ENCODE data around the gene ATP1B2.
"Not testable (repeated sequence)": the region's sequence is repeated elsewhere in the genome, so short reads cannot be mapped to it uniquely, and the experiment has no call there.

The ATP1B2 gene, protein sequence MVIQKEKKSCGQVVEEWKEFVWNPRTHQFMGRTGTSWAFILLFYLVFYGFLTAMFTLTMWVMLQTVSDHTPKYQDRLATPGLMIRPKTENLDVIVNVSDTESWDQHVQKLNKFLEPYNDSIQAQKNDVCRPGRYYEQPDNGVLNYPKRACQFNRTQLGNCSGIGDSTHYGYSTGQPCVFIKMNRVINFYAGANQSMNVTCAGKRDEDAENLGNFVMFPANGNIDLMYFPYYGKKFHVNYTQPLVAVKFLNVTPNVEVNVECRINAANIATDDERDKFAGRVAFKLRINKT

DNA sequence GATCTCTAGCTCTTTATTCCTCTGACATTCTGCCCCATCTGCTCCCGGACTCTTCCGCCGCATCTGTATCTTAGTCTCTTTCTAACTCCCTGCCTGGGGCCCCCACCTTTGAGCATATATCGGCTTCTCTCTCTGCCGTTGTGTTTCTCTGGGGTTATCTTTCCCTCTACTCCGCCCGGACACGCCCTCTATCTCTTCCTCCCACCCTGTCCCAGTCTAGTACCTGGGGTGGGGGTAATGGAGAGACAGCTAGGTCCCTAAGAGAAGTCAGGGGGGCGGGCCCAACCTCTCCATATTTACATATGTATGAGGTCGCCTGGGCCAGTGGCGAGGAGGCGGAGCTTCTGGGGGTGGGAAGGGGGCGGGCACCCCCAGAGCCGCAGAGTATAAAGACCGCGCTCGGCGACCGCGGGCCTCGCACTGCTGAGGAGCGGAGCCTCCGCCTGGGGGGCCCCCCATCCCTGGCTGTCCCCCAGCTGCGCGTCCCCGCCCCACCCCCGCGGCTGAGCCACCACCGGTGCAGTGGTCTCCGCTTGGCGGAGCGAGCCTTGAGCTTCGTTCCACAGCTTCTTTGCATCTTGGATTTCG, at the start of gene ATP1B2:
Gene ATP1B2 (plus strand): TSS at position 418 of the 588 bp plus-strand sequence. CDS start 593 bp downstream, outside the sequence.
- peak; percentile 78 for DNase-seq

DNA sequence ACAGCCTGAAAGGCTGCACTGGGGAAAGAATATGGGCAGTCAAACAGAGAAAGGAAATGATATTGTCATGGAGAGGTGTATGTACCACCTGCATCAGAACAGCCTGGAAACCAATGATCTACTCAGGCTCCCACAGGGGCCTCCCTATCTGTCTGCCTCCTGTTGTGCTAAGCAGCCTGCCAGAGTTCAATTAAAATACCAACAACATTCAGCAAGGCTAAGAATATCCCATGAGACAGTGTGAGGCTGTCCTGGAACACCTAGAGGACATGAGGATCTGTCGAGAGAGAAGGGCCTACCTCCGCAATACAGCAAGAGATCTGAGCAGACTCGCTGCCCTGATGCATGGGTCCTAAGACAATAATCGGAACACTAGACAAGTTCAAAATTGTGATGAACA, 44.4 kb upstream of the ATP1B2 start:
- no peak for DNase-seq

DNA sequence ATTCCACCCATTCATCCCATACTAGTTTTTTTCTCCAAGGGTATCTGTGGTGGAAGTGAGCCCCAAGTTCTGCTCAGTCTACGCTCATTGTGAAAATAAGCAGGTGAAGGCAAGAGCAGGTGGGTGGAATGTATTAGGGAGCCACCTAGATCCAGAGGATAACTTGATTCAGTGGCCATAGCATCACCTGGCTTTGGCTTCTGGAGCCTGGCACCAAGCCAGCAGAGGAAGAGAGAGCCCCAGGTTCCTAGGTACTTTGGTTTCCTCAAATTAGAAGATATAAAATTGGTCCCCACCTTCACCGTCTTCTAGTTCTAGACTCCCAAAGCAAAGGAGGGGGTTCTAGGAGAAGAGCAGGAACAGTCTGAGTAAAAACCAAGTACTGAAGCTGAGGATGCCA, 40.1 kb upstream of the ATP1B2 start:
- DNase-seq = no peak

DNA sequence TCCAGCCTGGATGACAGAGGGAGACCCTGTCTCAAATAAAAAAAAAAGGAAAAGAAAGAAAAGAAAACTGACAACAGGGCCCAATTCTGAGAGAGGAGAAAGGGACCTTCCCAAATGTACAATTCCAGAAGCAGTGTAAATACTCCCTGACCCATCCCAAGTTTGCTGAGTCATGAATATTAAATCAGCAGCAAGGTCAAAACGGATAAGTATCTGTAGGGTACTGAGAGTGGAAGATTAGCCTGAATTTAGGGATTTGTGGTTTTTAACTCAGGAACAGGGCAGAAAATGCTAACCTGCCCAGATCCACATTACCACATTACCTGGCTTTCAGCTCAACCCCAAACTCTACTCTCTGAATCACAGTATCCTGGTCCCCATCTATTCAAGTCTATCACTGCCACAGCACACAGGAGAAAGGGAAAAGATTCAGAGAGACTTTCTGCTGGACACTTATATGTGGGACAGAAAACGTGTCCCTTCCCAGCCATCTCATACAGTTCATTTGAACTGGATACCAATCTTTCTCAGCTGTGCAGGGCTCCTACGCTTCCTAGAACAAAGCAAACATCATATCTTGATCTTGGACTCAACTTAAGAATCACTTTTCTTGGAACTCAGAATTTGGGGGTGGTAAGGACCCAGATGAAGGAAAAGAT, 39.0 kb upstream of the ATP1B2 start:
- no peak for DNase-seq

DNA sequence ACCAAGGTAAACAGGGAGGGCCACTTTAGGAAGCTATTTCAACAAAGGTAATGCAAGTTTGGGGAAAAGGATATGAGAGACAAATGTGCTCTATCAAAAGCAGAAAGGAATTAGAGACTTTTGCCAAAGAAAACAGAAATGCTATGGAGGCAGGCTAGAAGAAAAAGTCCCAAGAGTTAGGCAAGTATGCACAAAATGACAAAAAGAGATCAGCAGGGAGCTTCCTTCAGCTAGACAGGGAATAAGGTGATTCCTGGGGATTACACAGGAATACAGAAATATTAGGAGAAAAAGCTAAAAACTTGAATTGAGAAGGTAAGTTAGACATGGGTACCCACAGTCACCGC, 38.5 kb upstream of the ATP1B2 start:
- no peak for DNase-seq

DNA sequence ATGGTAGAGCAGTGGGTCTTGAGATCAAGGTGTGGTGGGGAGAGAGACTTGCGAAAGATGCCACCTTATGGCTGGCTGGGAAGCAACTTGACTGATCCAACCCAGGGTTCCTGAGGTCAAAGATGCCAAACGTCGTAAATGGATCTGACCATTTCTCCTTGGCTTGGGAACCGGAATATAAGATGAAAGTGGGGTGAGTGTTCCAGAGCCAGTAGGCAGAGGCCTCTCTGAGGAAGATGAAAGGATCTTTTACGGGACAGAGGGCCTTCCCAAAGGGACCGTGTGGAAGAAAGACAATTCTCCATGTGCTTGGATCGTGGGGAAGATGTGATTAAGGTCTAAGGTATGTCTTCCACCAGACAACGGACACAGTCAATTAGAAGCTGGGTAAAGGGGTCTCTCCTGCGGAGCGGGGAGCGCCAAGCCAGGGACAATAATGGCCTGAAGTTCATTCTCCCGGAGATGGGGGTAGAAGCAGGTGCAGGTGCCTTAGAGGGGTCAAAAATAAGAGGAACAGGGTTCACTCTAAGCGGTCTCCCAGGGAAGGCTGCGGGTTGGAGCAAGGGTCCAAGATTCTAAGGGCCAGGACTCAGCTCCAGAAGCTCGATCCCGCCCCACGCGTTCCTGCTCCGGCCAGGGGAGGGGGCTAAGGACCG, 36.8 kb upstream of the ATP1B2 start:
- no peak for DNase-seq

DNA sequence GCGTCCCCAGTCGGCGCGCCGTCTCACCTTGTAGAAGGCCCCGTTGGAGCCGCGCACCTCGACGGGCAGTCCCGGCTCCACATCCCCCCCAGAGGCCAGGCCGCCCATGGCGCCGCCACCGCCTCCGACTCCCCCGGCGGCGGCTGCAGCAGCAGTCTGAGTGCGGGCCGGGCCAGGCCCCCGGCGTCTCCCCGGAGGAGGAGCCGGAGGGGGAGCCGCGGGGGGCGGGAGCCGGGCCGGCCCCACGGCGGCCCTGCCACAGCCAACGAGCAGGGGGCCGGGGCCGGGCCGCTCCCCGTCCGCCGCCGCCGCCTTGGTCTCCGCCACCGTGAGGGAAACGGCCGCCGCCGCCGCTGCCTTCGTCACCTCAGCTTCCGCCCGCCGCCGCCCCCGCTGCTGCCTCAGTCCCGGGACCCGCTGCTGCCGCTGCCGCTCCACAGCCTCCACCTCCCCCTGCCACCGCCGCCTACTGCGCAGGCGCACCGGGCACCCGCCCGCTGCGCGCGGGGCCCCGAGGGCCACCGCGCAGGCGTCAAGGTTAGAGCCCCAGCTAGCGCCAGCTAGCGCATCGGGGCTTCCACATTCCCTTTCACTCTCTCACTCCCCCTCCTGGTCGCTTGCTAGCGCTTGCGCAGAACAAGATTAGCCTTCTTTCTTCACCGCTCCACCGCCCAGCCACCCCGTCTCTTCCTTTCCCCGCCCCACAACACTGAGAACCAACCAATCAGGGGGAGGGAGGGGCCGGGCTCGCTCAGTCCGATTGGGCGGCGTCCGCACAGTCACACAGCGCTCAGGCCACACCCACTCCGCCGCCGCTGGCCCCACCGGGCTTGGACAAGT, 36.1 kb upstream of the ATP1B2 start, which contains the start of gene FXR2:
Gene FXR2 (minus strand): TSS at position 473 of the 840 bp plus-strand sequence. CDS start 365 bp downstream, at position 108.
- DNase-seq = peak; percentile 95

DNA sequence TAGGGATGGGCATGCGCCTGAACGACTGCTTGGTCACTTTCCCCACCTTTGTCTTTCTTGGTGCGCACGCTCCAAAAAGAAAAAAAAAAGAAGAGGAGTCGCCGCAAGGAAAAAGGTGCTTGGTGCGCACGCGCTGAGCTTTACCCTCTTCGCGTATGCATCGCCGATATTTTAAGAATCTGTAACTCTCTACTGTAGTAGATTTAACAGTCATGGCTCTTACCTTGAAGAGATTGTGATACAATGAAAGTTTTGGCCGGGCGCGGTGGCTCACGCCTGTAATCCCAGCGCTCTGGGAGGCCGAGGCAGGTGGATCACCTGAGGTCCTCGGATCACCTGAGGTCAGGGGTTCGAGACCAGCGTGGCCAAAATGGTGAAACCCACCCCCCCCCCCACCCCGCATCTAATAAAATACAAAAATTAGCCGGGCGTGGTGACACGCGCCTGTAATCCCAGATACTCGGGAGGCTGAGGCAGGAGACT, 35.4 kb upstream of the ATP1B2 start:
- no peak for DNase-seq

DNA sequence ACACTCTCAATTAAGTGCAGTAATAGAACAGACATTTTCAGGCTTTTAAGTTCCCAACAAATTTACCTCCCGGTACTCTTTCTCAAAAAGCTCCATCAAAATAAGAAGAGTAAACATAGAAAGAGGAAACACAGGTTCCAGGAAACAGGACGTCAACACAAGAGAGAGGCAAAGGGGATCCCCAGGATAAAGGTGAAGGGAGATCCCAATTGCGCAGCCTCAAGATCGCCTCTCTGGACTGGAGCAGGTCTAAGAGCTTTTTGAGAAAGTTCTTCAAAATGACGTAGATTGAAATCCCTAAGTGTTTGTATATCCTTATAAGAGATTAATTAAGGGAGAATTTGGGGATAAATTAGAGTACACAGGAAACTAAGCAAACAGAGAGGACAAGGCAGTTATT, 32.1 kb upstream of the ATP1B2 start:
- DNase-seq = no peak

DNA sequence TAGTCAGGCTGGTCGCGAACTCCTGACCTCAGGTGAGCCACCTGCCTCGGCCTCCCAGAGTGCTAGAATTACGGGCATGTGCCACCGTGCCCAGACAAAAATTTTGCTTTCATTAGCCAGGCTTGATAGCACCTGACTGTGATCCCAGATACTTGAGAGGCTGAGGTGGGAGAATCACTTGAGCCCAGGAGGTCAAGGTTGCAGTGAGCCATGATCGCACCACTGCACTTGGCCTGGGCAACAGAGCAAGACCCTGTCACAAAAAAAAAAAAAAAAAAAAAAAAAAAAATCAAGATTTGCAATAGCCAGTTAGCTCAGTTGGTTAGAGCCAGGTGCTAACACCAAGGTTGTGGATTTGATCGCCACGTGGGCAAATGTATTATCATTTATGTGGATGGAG, 29.9 kb upstream of the ATP1B2 start:
- DNase-seq = no peak

DNA sequence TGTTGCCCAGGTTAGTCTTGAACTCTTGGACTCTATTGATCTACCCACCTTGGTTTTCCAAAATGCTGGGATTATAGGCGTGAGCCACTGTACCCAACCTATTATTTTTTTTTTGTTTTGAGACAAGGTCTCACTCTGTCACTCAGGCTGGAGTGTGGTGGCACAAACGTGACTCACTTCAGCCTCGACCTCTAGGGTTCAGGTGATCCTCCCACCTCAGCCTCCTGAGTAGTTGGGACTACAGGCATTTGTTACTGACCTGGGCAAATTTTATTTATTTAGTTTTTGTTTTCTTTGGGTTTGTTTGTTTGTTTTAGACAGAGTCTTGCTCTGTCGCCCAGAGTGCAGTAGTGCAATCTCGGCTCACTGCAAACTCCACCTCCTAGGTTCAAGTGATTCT, 27.1 kb upstream of the ATP1B2 start:
- DNase-seq = no peak

DNA sequence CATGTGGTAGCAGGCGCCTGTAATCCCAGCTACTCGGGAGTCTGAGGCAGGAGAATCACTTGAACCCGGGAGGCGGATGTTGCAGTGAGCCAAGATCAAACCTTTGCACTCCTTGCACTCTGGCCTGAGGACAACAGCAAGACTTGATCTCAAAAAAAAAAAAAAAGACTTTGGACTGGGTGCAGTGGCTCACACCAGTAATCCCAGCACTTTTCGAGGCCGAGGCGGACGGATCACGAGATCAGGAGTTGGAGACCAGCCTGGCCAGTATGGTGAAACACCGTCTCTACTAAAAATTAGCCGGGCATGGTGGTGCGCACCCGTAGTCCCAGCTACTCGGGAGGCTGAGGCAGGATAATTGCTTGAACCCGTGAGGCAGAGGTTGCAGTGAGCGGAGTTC, 25.0 kb upstream of the ATP1B2 start:
- not testable (repeated sequence) for DNase-seq

DNA sequence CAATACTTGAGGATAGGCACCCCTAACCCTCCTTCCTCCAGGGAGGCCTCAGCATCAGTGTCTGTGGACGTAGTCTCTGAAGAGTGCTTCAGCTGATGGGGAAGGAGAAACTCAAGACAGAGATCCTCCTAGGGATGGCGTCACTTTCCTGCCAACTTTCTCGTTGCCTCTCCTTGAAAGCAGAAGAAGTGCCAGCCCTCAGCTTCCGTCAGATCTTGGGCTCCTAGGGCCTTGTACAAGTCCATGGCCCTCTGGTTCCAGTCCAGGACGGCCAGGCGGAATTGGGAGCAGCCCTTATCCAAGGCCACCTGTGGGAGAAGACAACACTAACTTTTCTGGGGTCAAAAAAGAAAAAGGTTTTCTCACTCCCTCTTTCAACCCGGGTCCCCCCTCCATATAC, 24.4 kb upstream of the ATP1B2 start:
- DNase-seq = no peak

DNA sequence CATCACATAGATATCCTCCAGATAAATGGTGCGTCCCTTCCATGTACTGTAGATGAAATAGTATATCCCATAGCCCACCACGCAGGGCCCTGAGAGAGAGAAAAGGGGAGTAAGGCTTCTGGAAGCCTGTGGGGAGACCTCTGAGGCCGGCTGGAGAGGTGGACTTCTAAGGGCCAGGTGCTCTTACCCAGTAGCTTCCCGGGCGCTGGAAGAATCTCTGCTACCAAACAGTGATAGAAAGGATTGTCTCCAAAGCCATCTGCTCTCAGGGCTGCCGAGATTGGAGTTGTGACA, 23.8 kb upstream of the ATP1B2 start:
- no peak for DNase-seq

DNA sequence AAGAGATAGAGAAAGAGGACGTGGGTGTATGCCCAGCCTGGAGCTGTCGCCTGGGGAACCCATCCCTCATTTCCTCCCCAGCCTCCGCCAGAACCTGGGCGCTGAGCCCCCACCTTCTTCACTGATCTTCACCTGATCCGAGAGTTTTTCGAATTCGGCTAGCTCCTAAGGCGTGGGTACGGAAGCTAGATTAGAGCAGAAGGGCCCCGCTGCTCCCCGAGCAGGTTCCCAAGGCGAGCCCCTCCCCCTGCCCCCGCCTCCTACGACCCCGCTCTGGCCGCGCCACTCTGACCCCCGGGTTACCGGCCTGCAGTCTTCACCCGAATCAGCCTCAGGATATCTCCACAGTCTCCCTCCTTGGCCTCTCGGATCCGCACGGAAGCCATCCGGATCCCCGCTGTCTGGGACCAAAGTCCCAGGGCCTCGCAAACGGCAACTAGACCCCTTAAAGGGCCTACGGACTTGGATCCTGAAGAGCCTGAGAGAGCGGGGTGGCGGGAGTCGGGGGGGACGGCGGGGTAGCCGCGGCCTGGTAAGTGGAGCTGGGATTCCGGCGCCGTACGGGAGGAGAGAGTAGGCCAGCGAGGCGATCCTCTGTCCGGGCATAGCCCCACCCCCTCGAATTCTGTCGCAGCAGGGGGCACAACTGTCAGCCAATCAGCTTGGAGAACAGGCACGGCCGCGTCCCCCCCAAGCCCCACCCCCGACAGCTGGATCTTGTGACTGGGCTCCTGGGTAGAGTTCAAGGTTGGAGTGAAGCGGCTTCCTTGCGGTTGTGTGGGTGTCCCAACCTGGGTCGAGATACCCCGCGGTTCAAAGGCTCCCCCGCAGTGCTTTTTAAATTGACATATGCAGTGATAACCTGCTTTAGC, 23.2 kb upstream of the ATP1B2 start, which contains the start of gene SAT2:
Gene SAT2 (minus strand): TSS at position 572 of the 872 bp plus-strand sequence. CDS start 186 bp downstream, at position 386.
- peak; percentile 85 for DNase-seq

DNA sequence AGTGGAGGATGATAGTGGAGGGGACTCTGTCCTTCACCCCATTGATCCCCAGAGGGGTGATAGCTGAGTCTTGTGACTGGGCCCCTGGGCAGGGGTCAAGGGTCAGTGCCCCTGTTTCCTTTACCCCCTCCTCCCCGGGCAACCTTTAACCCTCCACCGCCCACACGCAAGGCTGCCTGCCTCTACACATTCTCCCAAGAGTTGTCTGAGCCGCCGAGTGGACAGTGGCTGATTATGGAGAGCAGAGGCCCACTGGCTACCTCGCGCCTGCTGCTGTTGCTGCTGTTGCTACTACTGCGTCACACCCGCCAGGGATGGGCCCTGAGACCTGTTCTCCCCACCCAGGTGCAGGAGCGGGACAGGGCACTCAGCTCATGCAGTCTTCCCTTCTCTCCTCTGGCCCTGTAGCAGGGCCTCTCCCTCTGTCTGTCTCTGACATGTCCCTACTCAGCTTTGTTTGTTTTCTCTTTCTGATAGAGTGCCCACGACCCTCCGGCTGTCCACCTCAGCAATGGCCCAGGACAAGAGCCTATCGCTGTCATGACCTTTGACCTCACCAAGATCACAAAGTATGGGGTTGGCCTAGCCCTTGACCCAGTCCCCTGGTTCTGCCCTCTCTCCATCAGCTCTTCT, 20.7 kb upstream of the ATP1B2 start, which contains the start of gene SHBG:
Gene SHBG (plus strand): TSS at position 197 of the 633 bp plus-strand sequence. CDS start 38 bp downstream, at position 235.
- no peak for DNase-seq

DNA sequence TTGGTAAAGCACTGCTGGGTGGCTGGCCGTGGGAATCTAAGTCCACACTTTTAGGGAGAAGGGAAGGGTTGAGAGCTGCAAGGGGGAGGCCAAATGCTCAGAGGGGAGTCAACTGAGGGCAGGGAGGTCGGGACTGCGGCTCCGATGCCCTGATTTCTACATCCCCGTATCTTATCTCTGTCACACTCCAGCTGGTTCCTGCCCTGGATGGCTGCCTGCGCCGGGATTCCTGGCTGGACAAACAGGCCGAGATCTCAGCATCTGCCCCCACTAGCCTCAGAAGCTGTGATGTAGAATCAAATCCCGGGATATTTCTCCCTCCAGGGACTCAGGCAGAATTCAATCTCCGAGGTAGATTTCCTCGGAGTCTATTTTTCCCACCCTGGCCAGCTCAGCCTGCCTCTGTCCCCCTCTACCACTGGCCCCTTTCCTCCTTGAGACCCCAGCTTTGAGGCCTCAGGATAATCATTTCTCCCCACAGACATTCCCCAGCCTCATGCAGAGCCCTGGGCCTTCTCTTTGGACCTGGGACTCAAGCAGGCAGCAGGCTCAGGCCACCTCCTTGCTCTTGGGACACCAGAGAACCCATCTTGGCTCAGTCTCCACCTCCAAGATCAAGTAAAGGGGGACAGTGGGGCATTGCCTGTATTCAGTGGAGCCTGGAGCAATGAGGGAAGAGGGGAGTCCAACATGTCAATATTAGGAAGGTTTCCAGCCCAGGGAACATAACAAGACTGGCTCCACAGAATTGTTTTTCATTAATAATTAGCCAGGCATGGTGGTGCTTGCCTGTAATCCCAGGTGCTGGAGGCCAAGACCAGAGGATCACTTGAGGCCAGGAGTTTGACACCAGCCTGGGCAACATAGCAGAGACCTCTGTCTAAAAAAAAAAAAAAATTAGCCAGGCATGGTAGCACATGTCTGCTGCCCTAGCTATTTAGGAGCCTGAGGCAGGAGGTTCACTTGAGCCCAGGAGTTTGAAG, 19.0 kb upstream of the ATP1B2 start:
- no peak for DNase-seq

DNA sequence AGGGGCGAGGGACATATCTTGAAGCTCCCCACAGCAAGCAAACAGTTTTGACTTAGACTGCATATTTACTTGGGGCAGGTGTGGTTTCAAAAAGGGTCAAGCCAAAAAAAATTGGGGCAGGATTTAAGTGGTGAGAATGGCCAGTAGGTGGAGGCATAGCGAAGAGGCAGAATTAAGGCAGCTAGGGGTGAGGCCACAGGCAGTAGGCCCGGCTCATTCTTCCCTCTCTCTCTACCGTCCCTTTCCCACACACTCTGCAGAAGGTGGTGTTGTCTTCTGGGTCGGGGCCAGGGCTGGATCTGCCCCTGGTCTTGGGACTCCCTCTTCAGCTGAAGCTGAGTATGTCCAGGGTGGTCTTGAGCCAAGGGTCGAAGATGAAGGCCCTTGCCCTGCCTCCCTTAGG, 18.2 kb upstream of the ATP1B2 start:
- no peak for DNase-seq

DNA sequence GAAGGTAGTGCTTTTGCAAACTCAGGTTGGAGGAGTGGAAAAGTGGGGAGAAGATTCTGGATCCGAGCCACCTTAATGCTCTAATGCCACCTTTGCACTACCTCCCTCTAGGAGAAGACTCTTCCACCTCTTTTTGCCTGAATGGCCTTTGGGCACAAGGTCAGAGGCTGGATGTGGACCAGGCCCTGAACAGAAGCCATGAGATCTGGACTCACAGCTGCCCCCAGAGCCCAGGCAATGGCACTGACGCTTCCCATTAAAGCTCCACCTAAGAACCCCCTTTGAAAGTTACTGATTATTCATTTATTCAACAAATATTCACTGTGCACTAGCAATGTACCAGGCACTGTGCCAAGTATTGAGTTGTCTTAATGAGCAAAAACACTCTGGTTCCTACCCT, 17.6 kb upstream of the ATP1B2 start:
- DNase-seq = no peak

DNA sequence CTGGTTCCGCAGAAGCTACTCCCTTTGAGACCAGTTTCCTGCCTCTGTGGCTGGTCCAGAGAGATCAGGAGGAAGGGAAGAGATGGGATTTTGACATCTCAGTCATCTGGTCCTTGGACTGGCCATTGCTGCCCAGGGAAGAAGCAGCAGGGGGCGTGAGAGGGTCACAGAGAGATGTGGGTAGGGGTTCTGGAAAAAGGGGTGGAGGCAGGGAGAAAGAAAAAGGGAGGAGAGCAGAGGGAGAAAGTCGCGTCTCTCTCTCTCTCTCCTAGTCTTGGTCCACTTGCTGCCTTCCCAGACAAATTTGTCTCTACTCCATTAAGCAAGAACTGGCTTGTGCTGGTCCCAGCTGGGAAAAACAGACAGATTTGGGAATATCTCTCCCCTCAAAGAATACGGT, 16.3 kb upstream of the ATP1B2 start:
- DNase-seq = no peak

Data from activated CD8-positive, alpha-beta memory T cell treated with anti-CD3 and anti-CD28 coated beads, Interleukin-2, amount 50 U/mL, for 4 hours (primary cell).